Activated CD4-positive, alpha-beta T cell treated with anti-CD3 and anti-CD28 coated beads, Interleukin-2, amount 10 ng/mL, durations not matched to agents 7 days and 5 days (primary cell): Measurements from ENCODE around the gene PRAMEF5. TPM values are rescaled to one million over a fixed set of nuclear protein-coding genes. Genes with fewer than 3 reads are reported as not detected.
"Not testable (repeated sequence)": the region's sequence is repeated elsewhere in the genome, so short reads cannot be mapped to it uniquely, and the experiment has no call there.

Experiments
- CTCF ChIA-PET: fragments of 350-600 bp; sonication (Branson Sonifier 250); formaldehyde crosslinking; loops from one replicate; lab custom pipeline; 2021; ENCODE audit warnings: antibody characterized with exemption; lab: Charles Lee
- POLR2A ChIA-PET: fragments of 350-600 bp; sonication (Branson Sonifier 250); formaldehyde crosslinking; loops from one replicate; lab custom pipeline; 2021; ENCODE audit warnings: antibody characterized with exemption; lab: Charles Lee
- DNase-seq: peaks from one replicate; pipeline ENCODE4 v3.0.0-alpha.2; 2020
- H3K27ac Mint-ChIP-seq: one replicate; pipeline ENCODE4 v1.8.0; 2021; ENCODE audit warnings: mild to moderate bottlenecking, moderate library complexity, mixed read lengths
- H3K27me3 Mint-ChIP-seq: one replicate; pipeline ENCODE4 v1.8.0; 2021; ENCODE audit warnings: mixed read lengths
- H3K36me3 Mint-ChIP-seq: one replicate; pipeline ENCODE4 v1.8.0; 2021; ENCODE audit warnings: low read depth, mixed read lengths
- H3K4me1 Mint-ChIP-seq: one replicate; pipeline ENCODE4 v1.8.0; 2021; ENCODE audit warnings: mixed read lengths
- H3K4me3 Mint-ChIP-seq: one replicate; pipeline ENCODE4 v1.8.0; 2021; ENCODE audit warnings: mild to moderate bottlenecking, moderate library complexity, mixed read lengths
- H3K9me3 Mint-ChIP-seq: one replicate; pipeline ENCODE4 v1.8.0; 2021; ENCODE audit warnings: mixed read lengths
- total RNA-seq, 2 experiments: library from RNA; stranded (reverse); gene quantifications; one replicate each; pipeline ENCODE4 v1.2.3, GENCODE V29; 2021

Gene PRAMEF5
- total RNA-seq, 2 experiments from 2014 or later, result not detected

- DNase-seq, H3K27ac Mint-ChIP-seq, H3K36me3 Mint-ChIP-seq, CTCF ChIA-PET, H3K9me3 Mint-ChIP-seq, H3K27me3 Mint-ChIP-seq, H3K4me1 Mint-ChIP-seq, H3K4me3 Mint-ChIP-seq, POLR2A ChIA-PET: not testable (repeated sequence)
Observed at GRCh38 chr1:13234057-13234456, 19.9 kb upstream of the PRAMEF5 start.

- H3K27ac Mint-ChIP-seq, POLR2A ChIA-PET, H3K4me3 Mint-ChIP-seq, H3K4me1 Mint-ChIP-seq, H3K36me3 Mint-ChIP-seq, H3K9me3 Mint-ChIP-seq, CTCF ChIA-PET, DNase-seq, H3K27me3 Mint-ChIP-seq: not testable (repeated sequence)
Observed at GRCh38 chr1:13237572-13237971, 16.4 kb upstream of the PRAMEF5 start.

DNA sequence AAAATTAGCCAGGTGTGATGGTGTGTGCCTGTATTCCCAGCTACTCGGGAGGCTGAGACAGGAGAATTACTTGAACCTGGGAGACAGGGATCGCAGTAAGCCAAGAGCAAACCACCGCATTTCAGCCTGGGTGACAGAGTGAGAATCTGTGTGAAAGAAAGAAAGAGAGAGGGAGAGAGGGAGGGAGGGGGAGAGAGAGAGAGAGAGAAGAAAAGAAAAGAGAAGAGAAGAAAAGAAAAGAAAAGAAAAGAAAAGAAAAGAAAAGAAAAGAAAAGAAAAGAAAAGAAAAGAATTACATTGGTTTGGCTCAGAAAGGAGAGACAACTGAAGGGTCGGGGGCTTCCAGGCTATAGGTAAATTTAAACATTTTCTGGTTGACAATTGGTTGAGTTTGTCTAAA lies 14.4 kb upstream of the PRAMEF5 start:
- H3K4me1 Mint-ChIP-seq, H3K4me3 Mint-ChIP-seq, DNase-seq, H3K9me3 Mint-ChIP-seq, POLR2A ChIA-PET, CTCF ChIA-PET, H3K27me3 Mint-ChIP-seq, H3K36me3 Mint-ChIP-seq, H3K27ac Mint-ChIP-seq: not testable (repeated sequence)

GRCh38 chr1:13243536-13244263 lies 10.3 kb upstream of the PRAMEF5 start:
- H3K4me3 Mint-ChIP-seq, H3K4me1 Mint-ChIP-seq, H3K27me3 Mint-ChIP-seq, CTCF ChIA-PET, DNase-seq, POLR2A ChIA-PET, H3K36me3 Mint-ChIP-seq, H3K27ac Mint-ChIP-seq, H3K9me3 Mint-ChIP-seq: not testable (repeated sequence)

- CTCF ChIA-PET, DNase-seq, H3K9me3 Mint-ChIP-seq, H3K27me3 Mint-ChIP-seq, H3K4me3 Mint-ChIP-seq, POLR2A ChIA-PET, H3K4me1 Mint-ChIP-seq, H3K27ac Mint-ChIP-seq, H3K36me3 Mint-ChIP-seq: not testable (repeated sequence)
Observed at GRCh38 chr1:13245841-13246553, 8.0 kb upstream of the PRAMEF5 start.

DNA sequence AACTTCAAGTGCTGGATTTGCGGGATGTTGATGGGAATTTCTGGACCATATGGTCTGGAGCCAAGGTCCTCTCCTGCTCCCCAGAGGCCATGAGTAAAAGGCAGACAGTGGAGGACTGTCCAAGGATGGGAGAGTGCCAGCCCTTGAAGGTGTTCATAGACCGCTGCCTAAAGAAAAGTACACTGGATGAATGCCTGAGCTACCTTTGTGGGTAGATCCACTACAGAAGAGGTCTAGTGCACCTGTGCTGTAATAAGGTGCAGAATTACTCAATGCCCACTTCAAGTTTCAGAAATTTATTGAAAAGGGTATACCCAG lies 7.5 kb upstream of the PRAMEF5 start:
- H3K27me3 Mint-ChIP-seq, H3K4me3 Mint-ChIP-seq, H3K9me3 Mint-ChIP-seq, DNase-seq, CTCF ChIA-PET, POLR2A ChIA-PET, H3K36me3 Mint-ChIP-seq, H3K27ac Mint-ChIP-seq, H3K4me1 Mint-ChIP-seq: not testable (repeated sequence)

DNA sequence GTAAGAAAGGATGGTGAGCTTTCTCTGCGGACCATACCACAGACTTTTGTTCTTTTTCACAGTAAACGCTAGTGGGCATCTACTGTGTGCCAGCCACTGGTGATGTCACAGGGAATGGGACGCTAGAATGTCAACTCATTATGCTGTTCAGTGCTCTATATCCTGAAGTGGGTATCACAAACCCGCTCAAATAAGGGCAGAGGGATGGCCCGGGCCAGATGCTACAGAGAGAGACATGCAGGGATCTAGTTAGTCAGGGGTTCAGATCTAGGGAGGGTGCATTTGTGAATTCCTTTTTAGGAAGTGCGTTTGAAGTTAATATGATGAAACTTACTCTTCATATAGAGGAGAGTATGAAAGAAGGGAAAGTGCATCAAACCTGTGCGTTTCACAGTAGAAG lies 6.9 kb upstream of the PRAMEF5 start:
- H3K4me1 Mint-ChIP-seq, H3K27ac Mint-ChIP-seq, POLR2A ChIA-PET, DNase-seq, CTCF ChIA-PET, H3K9me3 Mint-ChIP-seq, H3K36me3 Mint-ChIP-seq, H3K4me3 Mint-ChIP-seq, H3K27me3 Mint-ChIP-seq: not testable (repeated sequence)

- not testable (repeated sequence) for H3K27ac Mint-ChIP-seq
Observed at GRCh38 chr1:13265124-13265523, 11.1 kb downstream of the PRAMEF5 start.

GRCh38 chr1:13277016-13277415 lies 23.0 kb downstream of the PRAMEF5 start:
- CTCF ChIA-PET, H3K27ac Mint-ChIP-seq, H3K4me1 Mint-ChIP-seq, POLR2A ChIA-PET, H3K4me3 Mint-ChIP-seq, H3K9me3 Mint-ChIP-seq, H3K27me3 Mint-ChIP-seq, H3K36me3 Mint-ChIP-seq, DNase-seq: not testable (repeated sequence)

More at GRCh38 chr1:13265124-13265523, 11.1 kb downstream of the PRAMEF5 start:
- H3K4me1 Mint-ChIP-seq, POLR2A ChIA-PET, H3K9me3 Mint-ChIP-seq, DNase-seq, H3K4me3 Mint-ChIP-seq, H3K36me3 Mint-ChIP-seq, H3K27me3 Mint-ChIP-seq, CTCF ChIA-PET: not testable (repeated sequence)

GRCh38 chr1:13279617-13280016 lies 25.6 kb downstream of the PRAMEF5 start:
- H3K4me3 Mint-ChIP-seq, DNase-seq, H3K27ac Mint-ChIP-seq, H3K36me3 Mint-ChIP-seq, POLR2A ChIA-PET, H3K27me3 Mint-ChIP-seq, H3K4me1 Mint-ChIP-seq, H3K9me3 Mint-ChIP-seq, CTCF ChIA-PET: not testable (repeated sequence)

- H3K9me3 Mint-ChIP-seq, POLR2A ChIA-PET, CTCF ChIA-PET, H3K36me3 Mint-ChIP-seq, DNase-seq, H3K4me3 Mint-ChIP-seq, H3K27me3 Mint-ChIP-seq, H3K27ac Mint-ChIP-seq, H3K4me1 Mint-ChIP-seq: not testable (repeated sequence)
Observed at GRCh38 chr1:13285037-13285436, 31.0 kb downstream of the PRAMEF5 start, which contains the start of gene PRAMEF8. PRAMEF8 (minus strand) TSS chr1:13285137; CDS start chr1:13284091, 1,046 bp downstream.

DNA sequence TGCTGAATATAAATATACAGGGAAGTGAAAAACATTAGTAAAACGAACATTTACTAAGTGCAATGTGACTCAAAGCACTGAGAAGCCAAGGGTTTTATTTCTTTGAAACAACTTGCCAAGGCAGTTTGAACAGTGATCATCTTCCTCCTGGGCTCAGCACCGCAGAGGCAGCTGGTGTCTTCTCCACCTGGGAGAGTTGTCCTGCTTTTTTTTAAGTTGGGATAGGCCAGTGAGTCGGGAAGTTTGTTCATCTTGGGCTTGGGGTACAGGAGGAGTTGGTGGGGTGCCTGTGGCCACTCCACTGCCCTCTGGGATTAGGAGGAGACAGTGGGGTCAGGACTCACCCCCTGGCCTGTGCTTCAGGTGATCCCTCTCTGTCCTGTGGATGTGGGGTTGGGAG lies 35.0 kb downstream of the PRAMEF5 start:
- H3K4me3 Mint-ChIP-seq, H3K4me1 Mint-ChIP-seq, H3K27me3 Mint-ChIP-seq, H3K27ac Mint-ChIP-seq, H3K36me3 Mint-ChIP-seq, CTCF ChIA-PET, POLR2A ChIA-PET, H3K9me3 Mint-ChIP-seq, DNase-seq: not testable (repeated sequence)

DNA sequence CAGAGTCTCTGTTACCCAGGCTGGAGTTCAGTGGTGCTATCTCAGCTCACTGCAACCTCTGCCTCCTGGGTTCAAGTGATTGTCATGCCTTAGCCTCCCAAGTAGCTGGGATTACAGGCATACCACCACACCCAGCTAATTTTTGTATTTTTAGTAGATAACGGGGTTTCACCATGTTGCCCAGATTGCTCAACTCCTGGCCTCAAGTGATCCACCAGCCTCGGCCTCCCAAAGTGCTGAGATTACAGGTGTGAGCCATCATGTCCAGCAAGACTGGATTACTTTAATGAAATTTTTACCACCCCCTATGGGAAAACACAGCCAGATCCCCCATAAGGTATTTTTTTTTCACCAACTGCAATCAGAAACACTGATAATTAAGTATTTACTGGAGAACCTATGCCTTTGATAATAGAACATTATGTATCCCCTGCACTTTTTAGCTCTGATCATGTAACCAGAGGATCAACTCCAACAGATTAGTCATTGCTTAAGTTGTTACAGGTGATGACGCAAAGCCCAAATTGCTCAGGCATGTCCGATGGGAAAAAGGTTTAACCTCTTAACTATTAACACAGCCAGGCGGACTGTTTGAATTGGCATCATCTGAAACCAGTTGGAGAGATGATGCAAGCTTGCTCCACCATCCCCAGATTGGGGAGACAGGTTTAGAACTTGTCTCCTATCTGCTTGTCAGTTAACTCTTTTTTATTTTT lies 43.4 kb downstream of the PRAMEF5 start:
- H3K9me3 Mint-ChIP-seq, H3K4me1 Mint-ChIP-seq, H3K4me3 Mint-ChIP-seq, H3K27ac Mint-ChIP-seq, DNase-seq, POLR2A ChIA-PET, H3K27me3 Mint-ChIP-seq, CTCF ChIA-PET, H3K36me3 Mint-ChIP-seq: not testable (repeated sequence)
